Measurements from ENCODE around the gene C17orf100. TPM values are rescaled to one million over a fixed set of nuclear protein-coding genes. Genes with fewer than 3 reads are reported as not detected.

C17orf100 gene
- total and polyA plus RNA-seq, 2 of the 13 experiments (the other 11 are each of a cell fraction or from before 2014, with no cell fraction given), result 3.6 to 8.7 TPM

DNA sequence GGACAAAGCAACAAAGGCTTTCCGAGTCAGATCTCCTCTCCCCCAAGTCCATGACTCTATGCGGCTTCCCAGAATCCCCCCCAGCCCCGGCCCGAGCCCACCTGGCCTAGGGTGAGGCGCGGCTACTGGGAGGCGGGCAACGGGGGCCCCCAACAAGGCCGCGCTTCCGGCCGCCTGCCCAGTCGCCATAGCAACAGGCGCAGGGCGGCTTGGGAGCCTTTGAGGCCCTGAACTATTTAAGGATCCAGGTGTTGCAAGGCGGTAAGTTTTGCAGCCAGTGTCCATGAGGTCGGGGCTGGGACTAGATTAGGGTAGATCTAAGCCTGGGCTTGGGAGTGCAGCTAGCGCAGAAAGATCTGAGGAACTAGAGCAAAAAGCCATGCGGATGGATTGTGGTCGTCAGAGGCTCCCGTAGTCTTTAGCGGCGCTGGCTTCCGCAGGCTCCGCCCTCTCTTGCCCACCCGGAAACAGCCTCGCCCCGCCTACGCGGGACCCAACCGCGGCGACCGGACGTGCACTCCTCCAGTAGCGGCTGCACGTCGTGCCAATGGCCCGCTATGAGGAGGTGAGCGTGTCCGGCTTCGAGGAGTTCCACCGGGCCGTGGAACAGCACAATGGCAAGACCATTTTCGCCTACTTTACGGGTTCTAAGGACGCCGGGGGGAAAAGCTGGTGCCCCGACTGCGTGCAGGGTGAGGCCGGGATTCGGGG lies 10.9 kb upstream of the C17orf100 start, which contains the start of the genes KIAA0753 and TXNDC17 (continued):
- TF ChIP-seq, protein P1, sequence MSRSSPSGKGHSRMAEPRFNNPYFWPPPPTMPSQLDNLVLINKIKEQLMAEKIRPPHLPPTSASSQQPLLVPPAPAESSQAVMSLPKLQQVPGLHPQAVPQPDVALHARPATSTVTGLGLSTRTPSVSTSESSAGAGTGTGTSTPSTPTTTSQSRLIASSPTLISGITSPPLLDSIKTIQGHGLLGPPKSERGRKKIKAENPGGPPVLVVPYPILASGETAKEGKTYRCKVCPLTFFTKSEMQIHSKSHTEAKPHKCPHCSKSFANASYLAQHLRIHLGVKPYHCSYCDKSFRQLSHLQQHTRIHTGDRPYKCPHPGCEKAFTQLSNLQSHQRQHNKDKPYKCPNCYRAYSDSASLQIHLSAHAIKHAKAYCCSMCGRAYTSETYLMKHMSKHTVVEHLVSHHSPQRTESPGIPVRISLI (CRISPR knock-in tag; IDR thresholded peaks at IDR 0.05; ENCODE audit: borderline replicate concordance), result peak; percentile 28; the same call in 1 of the 2 replicates
- TF ChIP-seq ZNF552 (CRISPR knock-in tag; IDR thresholded peaks at IDR 0.05; ENCODE audit: borderline replicate concordance), result 0 out of 2 replicates have a peak, but pooled peaks have one; percentile 72
- TF ChIP-seq MXD4 (CRISPR knock-in tag; IDR thresholded peaks at IDR 0.05), result 0 out of 2 replicates have a peak, but pooled peaks have one; percentile 54
- TF ChIP-seq NFE2L1 (CRISPR knock-in tag; IDR thresholded peaks at IDR 0.05; ENCODE audit: borderline replicate concordance), result 0 out of 2 replicates have a peak, but pooled peaks have one; percentile 35
- peak; percentile 73 for TF ChIP-seq HDAC2 (CRISPR knock-in tag; IDR thresholded peaks at IDR 0.05)
- peak; percentile 65; the same call in 1 of the 2 replicates for TF ChIP-seq ZNF292 (CRISPR knock-in tag; IDR thresholded peaks at IDR 0.05; ENCODE audit: borderline replicate concordance, low read depth)
- TF ChIP-seq ZNF264 (CRISPR knock-in tag; IDR thresholded peaks at IDR 0.05), result peak; percentile 66; the same call in 1 of the 2 replicates
- no peak for TF ChIP-seq CAMTA2 (CRISPR knock-in tag; IDR thresholded peaks at IDR 0.05; ENCODE audit: borderline replicate concordance)
- TF ChIP-seq ZSCAN30 (CRISPR knock-in tag; IDR thresholded peaks at IDR 0.05), result no peak
- no peak for TF ChIP-seq ZNF234 (CRISPR knock-in tag; conservative IDR thresholded peaks at IDR 0.05)
- TF ChIP-seq, protein P2, sequence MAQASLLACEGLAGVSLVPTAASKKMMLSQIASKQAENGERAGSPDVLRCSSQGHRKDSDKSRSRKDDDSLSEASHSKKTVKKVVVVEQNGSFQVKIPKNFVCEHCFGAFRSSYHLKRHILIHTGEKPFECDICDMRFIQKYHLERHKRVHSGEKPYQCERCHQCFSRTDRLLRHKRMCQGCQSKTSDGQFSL (CRISPR knock-in tag; IDR thresholded peaks at IDR 0.05), result 0 out of 2 replicates have a peak, but pooled peaks have one; percentile 24
- 0 out of 2 replicates have a peak, but pooled peaks have one; percentile 27 for TF ChIP-seq CEBPG (CRISPR knock-in tag; IDR thresholded peaks at IDR 0.05)
- TF ChIP-seq, protein P3, sequence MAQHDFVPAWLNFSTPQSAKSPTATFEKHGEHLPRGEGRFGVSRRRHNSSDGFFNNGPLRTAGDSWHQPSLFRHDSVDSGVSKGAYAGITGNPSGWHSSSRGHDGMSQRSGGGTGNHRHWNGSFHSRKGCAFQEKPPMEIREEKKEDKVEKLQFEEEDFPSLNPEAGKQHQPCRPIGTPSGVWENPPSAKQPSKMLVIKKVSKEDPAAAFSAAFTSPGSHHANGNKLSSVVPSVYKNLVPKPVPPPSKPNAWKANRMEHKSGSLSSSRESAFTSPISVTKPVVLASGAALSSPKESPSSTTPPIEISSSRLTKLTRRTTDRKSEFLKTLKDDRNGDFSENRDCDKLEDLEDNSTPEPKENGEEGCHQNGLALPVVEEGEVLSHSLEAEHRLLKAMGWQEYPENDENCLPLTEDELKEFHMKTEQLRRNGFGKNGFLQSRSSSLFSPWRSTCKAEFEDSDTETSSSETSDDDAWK (CRISPR knock-in tag; IDR thresholded peaks at IDR 0.05), result no peak
- TF ChIP-seq, protein P4, sequence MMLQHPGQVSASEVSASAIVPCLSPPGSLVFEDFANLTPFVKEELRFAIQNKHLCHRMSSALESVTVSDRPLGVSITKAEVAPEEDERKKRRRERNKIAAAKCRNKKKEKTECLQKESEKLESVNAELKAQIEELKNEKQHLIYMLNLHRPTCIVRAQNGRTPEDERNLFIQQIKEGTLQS (CRISPR knock-in tag; IDR thresholded peaks at IDR 0.05), result no peak; the same call in 1 of the 2 replicates
- no peak for TF ChIP-seq ZNF672 (CRISPR knock-in tag; IDR thresholded peaks at IDR 0.05)
- TF ChIP-seq, protein P5, sequence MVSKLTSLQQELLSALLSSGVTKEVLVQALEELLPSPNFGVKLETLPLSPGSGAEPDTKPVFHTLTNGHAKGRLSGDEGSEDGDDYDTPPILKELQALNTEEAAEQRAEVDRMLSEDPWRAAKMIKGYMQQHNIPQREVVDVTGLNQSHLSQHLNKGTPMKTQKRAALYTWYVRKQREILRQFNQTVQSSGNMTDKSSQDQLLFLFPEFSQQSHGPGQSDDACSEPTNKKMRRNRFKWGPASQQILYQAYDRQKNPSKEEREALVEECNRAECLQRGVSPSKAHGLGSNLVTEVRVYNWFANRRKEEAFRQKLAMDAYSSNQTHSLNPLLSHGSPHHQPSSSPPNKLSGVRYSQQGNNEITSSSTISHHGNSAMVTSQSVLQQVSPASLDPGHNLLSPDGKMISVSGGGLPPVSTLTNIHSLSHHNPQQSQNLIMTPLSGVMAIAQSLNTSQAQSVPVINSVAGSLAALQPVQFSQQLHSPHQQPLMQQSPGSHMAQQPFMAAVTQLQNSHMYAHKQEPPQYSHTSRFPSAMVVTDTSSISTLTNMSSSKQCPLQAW (CRISPR knock-in tag; IDR thresholded peaks at IDR 0.05), result peak; percentile 64; the same call in 1 of the 2 replicates
- TF ChIP-seq SAFB2 (CRISPR knock-in tag; IDR thresholded peaks at IDR 0.05; ENCODE audit: borderline replicate concordance, low read depth), result no peak
- peak; percentile 68; the same call in 1 of the 2 replicates for TF ChIP-seq PITX1 (CRISPR knock-in tag; IDR thresholded peaks at IDR 0.05)
- TF ChIP-seq, protein P6, sequence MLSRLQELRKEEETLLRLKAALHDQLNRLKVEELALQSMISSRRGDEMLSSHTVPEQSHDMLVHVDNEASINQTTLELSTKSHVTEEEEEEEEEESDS (CRISPR knock-in tag; IDR thresholded peaks at IDR 0.05; ENCODE audit: borderline replicate concordance), result peak; percentile 32
- TF ChIP-seq ZFYVE20 (CRISPR knock-in tag; IDR thresholded peaks at IDR 0.05; ENCODE audit: borderline replicate concordance, low read depth), result peak; percentile 73; the same call in 1 of the 2 replicates
- no peak for TF ChIP-seq AHR (CRISPR knock-in tag; IDR thresholded peaks at IDR 0.05)
- TF ChIP-seq ZSCAN12 (CRISPR knock-in tag; IDR thresholded peaks at IDR 0.05), result no peak
- no peak for TF ChIP-seq ADNP (CRISPR knock-in tag; IDR thresholded peaks at IDR 0.05)
- peak; percentile 84 for TF ChIP-seq SP4 (CRISPR knock-in tag; IDR thresholded peaks at IDR 0.05)
- TF ChIP-seq RXRA (CRISPR knock-in tag; IDR thresholded peaks at IDR 0.05), result peak; percentile 64
